Left lung (tissue), 10 donors: ENCODE measurements around the gene CSTB. TPM values are rescaled to one million over a fixed set of nuclear protein-coding genes. Genes with fewer than 3 reads are reported as not detected.
A peak's percentile ranks its signal among the peaks of the same experiment; 100 is the strongest.

Experiments used
- ATAC-seq: fragments of 200-7000 bp; cut with Tn5 transposase; one replicate; pipeline ENCODE4 v1.9.1; 2020; ENCODE audit warnings: moderate library complexity
- DNase-seq, 4 donors: peaks; one replicate each; pipeline ENCODE4 v3.0.0-alpha.2; 2013 to 2020
- H3K27ac ChIP-seq, 2 donors: fragments of 200-600 bp; sonication (generic) in 1 of 2; one replicate each; pipeline versions ENCODE4 v1.5.0 to v1.8.0; 2020 to 2021
- H3K27me3 ChIP-seq, 2 donors: fragments of 200-600 bp; sonication (generic) in 1 of 2; one replicate each; pipeline versions ENCODE4 v1.5.0 to v1.8.0; 2020 to 2021
- H3K36me3 ChIP-seq, 2 donors: fragments of 200-600 bp; sonication (generic) in 1 of 2; one replicate each; pipeline versions ENCODE4 v1.5.0 to v1.8.0; 2020 to 2021
- H3K4me1 ChIP-seq, 2 donors: fragments of 200-600 bp; one replicate each; pipeline ENCODE4 v1.8.0; 2021
- H3K4me3 ChIP-seq, 2 donors: fragments of 200-600 bp; sonication (generic) in 1 of 2; one replicate each; pipeline versions ENCODE4 v1.5.0 to v1.8.0; 2020 to 2021; ENCODE audit warnings: mild to moderate bottlenecking in 1 of 2
- H3K9me3 ChIP-seq, 2 donors: fragments of 200-600 bp; sonication (generic) in 1 of 2; one replicate each; pipeline versions ENCODE4 v1.5.0 to v1.8.0; 2020 to 2021
- intact Hi-C, 2 donors: fragments of 100-400 bp; cut with DNase I; formaldehyde crosslinking; loops; one replicate each; pipeline versions ENCODE4 v1.11.2 to v1.14.2; 2022
- polyA plus RNA-seq, 6 donors: library from polyadenylated mRNA; unstranded; fragments of 120-200 nt; gene quantifications; one replicate each; pipeline ENCODE4 v1.2.1, GENCODE V29; 2013; ENCODE audit not compliant: insufficient read length in 6 of 6
- total RNA-seq, 2 donors: library from RNA; stranded (reverse); fragmentation: NEBNext Ultra II Directional; extraction: Animal tissue kit (Norgen Biotek cat#: 25700); gene quantifications; one replicate each; pipeline ENCODE4 v1.2.1, GENCODE V29; 2021
- TF ChIP-seq, protein P1 (sequence below), 2 donors: fragments of 200-600 bp; sonication (generic) in 1 of 2; IDR thresholded peaks; one replicate each; pipeline versions ENCODE4 v1.5.0 to v1.8.0; 2021; ENCODE audit warnings: antibody characterized with exemption in 2 of 2
- donor health status: DM: no; HTN: yes; CAD: no.
- donor health status: DM: no; HTN: no; CAD: no.

Gene CSTB
- total and polyA plus RNA-seq, 8 donors: 36.5 to 133 (median 37.8) TPM

DNA sequence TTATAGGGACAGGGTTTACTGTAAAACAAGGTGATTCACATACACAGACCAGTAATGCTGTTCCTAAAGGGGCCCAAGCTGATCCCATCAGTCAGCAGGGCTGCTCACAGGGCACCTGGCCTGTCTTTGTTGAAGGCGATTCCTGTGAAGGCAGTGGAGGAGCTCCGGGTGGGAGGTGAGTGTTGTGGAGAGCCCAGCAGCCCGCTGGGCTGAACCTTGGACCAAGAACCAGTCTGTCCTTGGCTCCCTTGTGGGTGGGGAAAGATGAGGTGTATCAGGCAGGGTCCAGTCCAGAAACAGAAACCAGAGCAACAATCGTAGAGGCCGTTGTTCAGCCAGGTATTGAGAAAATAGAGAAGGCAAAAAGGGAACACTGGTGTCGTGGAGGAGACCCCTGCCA, 44.6 kb downstream of the CSTB start:
- intact Hi-C loops: no loop called here
- peaks cover 0 to 27% of the 10 kb centered on the region in 2 donors for H3K36me3 ChIP-seq
- no peaks in the 10 kb centered on the region for H3K27me3 ChIP-seq
- H3K27ac ChIP-seq: peak overlapping the region in 1 of 2 donors; percentile 33
- H3K4me3 ChIP-seq: no peak overlapping the region
- H3K4me1 ChIP-seq: peaks cover 52 to 100% of the 10 kb centered on the region in 2 donors
- H3K9me3 ChIP-seq: no peaks in the 10 kb centered on the region
- DNase-seq: no peak
- no peak for ATAC-seq
- TF ChIP-seq, protein P1, sequence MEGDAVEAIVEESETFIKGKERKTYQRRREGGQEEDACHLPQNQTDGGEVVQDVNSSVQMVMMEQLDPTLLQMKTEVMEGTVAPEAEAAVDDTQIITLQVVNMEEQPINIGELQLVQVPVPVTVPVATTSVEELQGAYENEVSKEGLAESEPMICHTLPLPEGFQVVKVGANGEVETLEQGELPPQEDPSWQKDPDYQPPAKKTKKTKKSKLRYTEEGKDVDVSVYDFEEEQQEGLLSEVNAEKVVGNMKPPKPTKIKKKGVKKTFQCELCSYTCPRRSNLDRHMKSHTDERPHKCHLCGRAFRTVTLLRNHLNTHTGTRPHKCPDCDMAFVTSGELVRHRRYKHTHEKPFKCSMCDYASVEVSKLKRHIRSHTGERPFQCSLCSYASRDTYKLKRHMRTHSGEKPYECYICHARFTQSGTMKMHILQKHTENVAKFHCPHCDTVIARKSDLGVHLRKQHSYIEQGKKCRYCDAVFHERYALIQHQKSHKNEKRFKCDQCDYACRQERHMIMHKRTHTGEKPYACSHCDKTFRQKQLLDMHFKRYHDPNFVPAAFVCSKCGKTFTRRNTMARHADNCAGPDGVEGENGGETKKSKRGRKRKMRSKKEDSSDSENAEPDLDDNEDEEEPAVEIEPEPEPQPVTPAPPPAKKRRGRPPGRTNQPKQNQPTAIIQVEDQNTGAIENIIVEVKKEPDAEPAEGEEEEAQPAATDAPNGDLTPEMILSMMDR (IDR thresholded peaks at IDR 0.05): no peak

DNA sequence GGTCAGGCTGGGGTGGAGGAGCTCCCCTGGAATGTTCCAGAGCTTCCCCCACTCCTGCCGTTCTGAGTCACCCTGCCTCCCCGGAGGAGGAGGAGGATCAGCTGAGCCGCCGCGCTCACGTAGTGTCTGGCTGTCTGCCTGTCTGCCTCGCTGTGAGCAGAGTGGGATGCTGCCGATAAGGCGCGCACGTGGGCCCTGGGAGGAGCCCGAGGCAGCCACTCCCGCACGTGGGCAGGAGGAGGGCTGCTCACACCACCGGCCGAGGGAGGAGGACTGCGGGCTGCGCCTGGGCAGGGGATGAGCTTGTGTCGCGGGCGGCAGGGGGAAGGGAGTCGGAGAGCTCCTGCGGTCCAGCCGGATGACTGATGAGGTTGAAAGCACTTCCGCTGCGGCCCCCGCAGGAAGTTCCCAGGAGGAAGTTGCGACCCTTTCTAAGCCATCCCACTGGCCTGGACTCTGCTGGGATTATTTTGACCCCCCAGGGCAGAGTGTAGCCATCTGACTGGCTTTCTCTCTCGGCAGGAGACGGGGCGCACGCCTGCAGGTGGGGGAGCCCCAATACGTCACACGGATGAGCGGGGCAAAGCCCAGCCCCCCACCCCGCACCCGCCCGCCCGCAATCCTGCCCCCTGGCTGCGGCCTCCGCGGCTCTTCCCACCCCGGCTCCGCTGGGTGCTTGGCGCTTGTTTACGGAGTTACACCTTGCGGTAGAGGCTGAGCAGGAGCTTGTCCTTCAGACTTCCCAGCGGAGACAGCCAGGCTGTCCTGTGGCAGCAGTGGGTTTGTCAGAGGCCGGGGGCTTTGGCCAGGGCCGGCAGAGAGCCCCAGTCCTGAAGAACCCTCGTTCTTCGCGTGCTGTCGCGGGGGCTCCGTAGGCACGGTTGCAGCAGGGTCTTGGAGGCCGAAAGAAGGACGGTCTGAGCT, 47.4 kb downstream of the CSTB start:
- TF ChIP-seq, protein P1 (IDR thresholded peaks at IDR 0.05): no peak
- Histone ChIP-seq H3K4me1 (peaks cover 52 to 100% of the 10 kb centered on the region in 2 donors), H3K36me3 (peaks cover 0 to 17% of the 10 kb centered on the region in 2 donors), H3K27ac (peak overlapping the region; percentile 93 to 94), H3K4me3 (peak overlapping the region; percentile 32 to 46), H3K27me3 (no peaks in the 10 kb centered on the region), H3K9me3 (no peaks in the 10 kb centered on the region)
- peak; percentile 80 for ATAC-seq
- peak; percentile 85 to 98 (median 96) for DNase-seq
- intact Hi-C loops: no loop called here

DNA sequence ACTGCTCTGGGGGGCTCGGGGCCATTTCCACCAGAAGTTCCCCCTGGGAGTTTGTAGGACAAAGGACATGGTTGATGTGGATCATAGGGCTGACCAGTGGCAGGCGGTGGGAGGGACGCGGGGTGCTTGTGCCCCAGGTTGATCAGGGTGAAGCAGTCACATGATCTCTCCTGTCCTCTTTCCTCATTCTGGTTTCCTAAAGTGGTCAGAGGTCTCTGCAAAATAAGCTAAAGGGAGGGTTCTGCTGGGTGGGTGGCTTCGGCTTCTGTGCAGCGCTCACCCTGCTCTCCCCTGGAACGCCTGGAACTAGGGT, 48.0 kb downstream of the CSTB start:
- H3K4me3 ChIP-seq: peak overlapping the region; percentile 32 to 46
- H3K4me1 ChIP-seq: peaks cover 46 to 100% of the 10 kb centered on the region in 2 donors
- ATAC-seq (peak; percentile 58), DNase-seq (no peak)
- TF ChIP-seq, protein P1 (IDR thresholded peaks at IDR 0.05): no peak
- intact Hi-C loops: no loop called here
- peak overlapping the region; percentile 93 to 94 for H3K27ac ChIP-seq
- no peaks in the 10 kb centered on the region for H3K27me3 ChIP-seq
- peaks cover 0 to 23% of the 10 kb centered on the region in 2 donors for H3K36me3 ChIP-seq
- H3K9me3 ChIP-seq: no peaks in the 10 kb centered on the region

DNA sequence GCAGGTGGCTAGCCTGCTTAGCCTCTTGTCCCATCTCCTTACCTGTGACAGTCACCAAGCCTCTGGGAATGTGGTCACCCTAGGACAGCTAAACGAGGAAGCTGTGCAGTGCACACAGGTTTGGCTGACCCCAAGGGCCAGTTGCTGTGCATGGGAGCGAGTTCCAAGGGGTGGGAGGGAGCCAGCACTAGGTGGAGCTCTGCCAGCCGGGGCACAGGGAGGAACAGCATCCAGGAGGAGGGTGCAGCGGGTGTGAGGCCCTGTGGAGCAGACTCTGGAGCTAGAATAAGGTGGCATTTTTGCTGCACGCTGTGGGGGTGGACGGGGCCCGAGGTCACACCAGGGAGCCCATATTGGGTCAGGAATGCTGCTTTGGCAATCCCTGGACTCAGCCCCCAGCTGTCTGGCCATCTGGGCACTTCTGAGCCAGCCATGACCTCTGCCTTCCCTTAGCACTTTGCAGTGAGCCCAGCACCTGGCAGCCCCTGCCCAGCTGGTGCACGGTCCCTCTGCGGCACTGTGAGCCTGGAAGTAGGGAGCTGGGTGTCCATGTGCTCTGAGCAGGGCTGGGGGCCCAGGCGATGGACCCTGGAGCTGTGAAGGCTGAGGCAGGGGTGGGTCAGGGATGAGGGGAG, 48.5 kb downstream of the CSTB start:
- intact Hi-C loops: no loop called here
- Histone ChIP-seq H3K36me3 (peaks cover 0 to 24% of the 10 kb centered on the region in 2 donors), H3K4me3 (peak overlapping the region in 1 of 2 donors; percentile 46), H3K27ac (peak overlapping the region; percentile 93 to 94), H3K27me3 (no peaks in the 10 kb centered on the region), H3K4me1 (peaks cover 44 to 100% of the 10 kb centered on the region in 2 donors), H3K9me3 (no peaks in the 10 kb centered on the region)
- peak; percentile 28 for ATAC-seq
- DNase-seq: peak in 1 of 4 donors; percentile 72
- TF ChIP-seq, protein P1 (IDR thresholded peaks at IDR 0.05): no peak
